NCI-H1436 (cell line): ENCODE data around the gene MID2.
"Not testable (repeated sequence)": the region's sequence is repeated elsewhere in the genome, so short reads cannot be mapped to it uniquely, and the experiment has no call there.

Experiments
- DNase-seq: peaks from one replicate; lab custom pipeline; 2025; lab: John Stamatoyannopoulos, UW

MID2 gene

GRCh38 chrX:107842715-107843400 is 17.2 kb downstream of the MID2 start:
- DNase-seq: no peak

DNA sequence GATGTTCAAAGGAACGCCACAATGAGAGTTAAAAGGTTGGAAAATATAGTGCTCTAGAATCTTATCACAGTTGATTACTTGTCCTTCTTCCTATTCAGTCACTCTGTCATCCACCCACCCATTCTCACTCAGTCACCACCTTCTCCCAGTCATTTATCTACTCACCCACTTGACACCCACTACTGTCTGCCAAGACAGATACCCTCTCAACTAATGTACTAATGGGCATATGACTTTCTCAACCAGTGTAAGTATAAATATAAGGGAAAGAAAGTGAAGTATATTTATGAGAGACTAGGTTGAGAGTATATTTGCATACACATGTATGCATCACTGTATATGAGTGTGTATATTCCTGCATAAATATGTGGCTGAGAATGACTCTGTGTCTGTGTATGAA is 20.0 kb downstream of the MID2 start:
- DNase-seq: no peak

- no peak for DNase-seq
Measured at GRCh38 chrX:107848591-107848990, 22.9 kb downstream of the MID2 start.

GRCh38 chrX:107849747-107850421 is 24.2 kb downstream of the MID2 start:
- no peak for DNase-seq

- no peak for DNase-seq
Measured at GRCh38 chrX:107850422-107850765, 24.7 kb downstream of the MID2 start.

DNA sequence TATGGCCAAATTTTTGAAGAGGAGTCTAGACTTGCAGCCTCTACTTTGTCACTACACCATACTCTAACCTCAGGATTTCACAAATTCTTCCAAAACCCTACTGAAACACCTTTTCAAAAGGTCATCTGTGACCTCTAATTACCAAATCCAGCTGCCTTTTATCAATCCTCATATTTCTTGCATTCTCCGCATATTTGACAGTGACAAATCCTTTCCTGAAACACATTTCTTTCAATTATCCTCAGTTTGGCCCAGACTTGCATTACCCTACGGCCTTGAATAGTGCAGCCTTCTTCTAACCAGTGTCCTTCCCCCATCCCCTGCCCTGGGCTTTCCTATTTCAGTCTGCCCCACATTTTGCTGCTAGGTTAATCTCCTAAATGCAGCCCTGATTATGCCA is 25.5 kb downstream of the MID2 start:
- DNase-seq: no peak

DNA sequence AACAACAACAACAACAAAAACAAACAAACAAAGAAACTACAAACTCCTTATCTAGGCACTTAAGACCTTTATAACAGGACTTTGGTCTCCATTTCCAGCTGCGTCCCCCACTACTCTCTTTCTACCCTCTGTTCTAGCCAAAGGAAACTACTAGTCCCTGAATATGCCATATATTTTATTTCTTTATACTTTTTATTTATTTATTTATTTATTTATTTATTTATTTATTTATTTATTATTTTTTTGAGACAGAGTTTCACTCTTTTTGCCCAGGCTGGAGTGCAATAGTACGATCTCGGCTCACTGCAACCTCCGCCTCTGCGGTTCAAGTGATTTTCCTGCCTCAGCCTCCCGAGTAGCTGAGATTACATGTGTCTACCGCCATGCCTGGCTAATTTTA is 26.0 kb downstream of the MID2 start:
- not testable (repeated sequence) for DNase-seq

DNA sequence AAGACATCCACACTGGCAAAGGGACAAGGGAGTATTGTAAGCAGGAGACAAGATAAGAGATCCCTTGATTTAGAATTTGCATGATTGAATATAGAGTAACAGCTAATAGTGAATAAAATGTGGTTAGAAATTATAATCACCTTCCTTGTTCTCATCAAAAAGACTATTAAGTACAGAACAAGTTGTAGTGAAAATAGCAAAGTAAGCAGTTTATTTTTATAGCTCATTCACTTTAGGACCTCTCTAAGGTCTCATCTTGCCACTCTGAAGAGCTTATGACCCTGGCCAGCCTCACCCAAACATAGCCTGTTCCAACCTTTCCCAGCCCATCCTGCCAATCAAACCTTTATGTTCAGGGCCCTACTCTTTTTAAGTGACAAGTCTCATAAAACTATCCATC is 30.6 kb downstream of the MID2 start:
- DNase-seq: no peak

DNA sequence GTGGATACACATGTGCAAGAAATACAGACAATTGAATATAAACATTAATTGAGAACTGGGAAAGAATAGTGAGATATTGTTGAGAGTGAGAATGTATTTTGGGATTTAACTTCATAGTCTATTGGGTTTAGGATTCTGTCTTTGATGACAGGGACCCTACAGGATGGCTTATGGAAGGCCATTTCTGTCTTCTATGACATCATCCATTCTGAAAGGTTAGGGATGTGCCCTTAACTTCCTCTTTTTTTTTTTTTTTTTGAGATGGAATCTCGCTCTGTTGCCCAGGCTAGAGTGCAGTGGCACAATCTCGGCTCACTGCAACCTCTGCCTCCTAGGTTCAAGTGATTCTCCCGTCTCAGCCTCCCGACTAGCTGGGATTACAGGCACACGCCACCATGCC is 31.4 kb downstream of the MID2 start:
- not testable (repeated sequence) for DNase-seq

DNA sequence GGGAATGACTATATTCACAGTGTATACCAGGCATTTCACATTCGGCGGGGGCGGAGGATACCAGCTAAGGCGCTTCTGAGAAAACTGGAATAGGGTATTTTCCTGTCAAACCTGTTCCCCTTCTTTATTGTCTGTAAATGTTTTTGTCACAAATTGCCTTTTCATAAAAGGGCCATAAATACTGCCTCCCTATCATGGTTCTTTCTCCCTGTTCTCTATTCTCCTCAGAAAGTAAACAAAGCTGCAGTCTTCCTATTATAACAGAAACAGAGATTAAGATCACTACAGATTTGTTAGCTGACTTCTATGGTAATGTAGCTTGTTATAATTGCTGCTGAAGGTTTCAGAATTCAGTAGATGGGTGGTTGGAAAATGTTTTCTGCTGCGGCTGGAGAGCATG is 32.2 kb downstream of the MID2 start:
- DNase-seq: no peak

GRCh38 chrX:107861056-107861455 is 35.4 kb downstream of the MID2 start:
- DNase-seq: no peak

GRCh38 chrX:107871136-107871535 is 45.5 kb downstream of the MID2 start:
- DNase-seq: no peak

- no peak for DNase-seq
Measured at GRCh38 chrX:107878106-107878505, 52.4 kb downstream of the MID2 start.

- no peak for DNase-seq
Measured at GRCh38 chrX:107880054-107880610, 54.5 kb downstream of the MID2 start.

- DNase-seq: peak; percentile 61
Measured at GRCh38 chrX:107894038-107894437, 68.4 kb downstream of the MID2 start.

DNA sequence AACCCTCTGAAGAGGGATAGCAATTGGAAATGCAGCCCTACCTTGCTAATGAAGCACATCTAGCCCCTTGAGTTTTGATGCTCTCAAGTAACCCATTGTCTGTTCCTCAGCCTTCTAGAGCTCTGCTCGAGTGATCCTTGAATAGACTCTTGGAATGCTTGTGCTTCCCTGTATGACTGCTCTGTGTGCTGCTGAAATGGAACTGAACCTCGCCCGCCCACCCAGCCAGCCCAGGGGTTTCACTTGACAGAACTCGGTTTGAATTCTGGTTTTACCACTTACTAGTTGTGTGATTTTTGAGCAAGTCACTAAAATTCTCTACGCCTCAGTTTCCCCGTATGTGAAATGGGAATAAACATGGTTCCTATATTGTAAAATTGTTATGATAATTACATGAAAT is 77.1 kb downstream of the MID2 start:
- no peak for DNase-seq

- DNase-seq: no peak
Measured at GRCh38 chrX:107905366-107905765, 79.7 kb downstream of the MID2 start.

DNA sequence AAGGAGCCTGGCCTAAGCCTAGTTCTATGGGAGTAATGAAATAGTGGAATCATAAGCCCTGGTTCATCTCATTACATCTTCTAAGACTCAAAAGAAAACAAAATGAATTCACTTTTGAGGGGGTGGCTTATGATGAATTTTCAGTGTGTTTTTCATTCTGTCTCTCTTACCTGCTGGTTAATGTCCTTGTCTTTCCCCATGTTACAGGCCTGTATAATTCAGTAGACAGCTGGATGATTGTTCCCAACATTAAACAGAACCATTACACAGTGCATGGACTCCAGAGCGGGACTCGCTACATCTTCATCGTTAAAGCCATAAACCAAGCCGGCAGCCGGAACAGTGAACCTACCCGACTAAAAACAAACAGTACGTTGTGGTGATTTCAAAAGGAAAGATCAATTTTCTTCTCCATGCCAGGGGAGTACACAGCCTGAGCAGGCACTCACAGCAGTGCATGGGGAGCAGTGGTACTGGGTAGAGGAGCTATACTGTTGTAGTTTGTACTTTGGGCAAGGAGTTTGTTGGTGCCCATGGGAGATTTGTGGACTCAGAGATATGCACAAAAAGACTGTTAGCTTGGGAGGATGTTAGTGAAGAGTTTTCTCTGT is 98.6 kb downstream of the MID2 start:
- DNase-seq: no peak

- DNase-seq: no peak
Measured at GRCh38 chrX:107934262-107934661, 108.6 kb downstream of the MID2 start.

DNA sequence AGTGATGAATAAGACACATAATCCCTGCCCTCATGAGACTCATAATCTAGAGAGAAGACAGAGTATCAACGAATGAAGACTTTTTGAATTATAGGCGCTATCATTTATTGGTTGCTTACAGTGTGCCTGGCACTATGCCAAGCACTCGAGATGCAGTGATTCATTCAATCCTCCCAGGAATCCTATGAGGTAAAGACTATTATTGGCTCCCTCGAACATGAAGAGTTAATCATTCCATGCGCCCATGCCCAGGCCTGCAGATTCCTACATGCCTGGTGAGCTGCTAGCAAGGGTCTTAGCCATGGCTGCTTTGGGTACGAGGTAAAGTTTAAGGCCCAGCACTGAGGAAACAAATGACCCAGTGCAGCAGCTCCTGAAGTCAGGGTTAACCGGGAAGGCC is 109.5 kb downstream of the MID2 start:
- peak; percentile 16 for DNase-seq

DNA sequence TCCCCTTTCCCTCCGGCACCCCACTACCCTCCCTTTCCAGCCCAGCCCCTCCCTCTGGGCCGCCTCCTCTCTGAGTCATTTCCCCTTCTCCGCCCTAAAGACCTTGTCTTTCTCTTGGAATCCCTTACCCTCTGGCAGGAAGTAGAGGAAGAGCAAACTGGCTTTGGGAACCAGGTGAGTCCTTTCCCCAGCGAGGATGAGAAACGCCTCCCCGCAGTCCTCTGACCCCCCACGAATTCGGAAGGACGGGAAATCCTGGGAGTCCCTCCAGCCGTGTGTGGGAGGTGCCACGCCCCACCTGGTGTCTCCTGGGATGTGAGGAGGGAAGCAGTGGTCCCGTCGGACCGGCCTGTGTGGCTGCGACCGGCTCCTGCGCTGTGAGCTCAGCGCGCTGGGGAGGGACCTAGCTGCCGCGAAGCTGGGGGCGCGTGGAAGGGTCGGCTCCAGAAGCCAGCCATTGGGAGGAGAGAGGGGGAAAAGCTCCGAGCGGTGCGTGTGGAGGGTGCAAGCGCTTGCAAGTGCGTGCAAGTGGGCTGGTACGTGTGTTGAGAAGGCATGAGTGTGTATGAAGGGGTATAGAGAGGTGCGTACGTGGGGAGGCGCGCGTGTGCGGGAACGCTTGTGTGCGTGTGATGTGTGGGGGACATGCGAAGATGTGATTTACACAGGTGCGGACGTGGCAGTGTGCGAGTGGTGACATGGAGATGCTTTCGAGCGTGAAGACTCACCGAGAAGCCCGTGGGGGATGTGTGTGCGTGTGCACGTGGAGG is 110.2 kb downstream of the MID2 start:
- DNase-seq: no peak

GRCh38 chrX:107936434-107936730 is 110.7 kb downstream of the MID2 start:
- no peak for DNase-seq

DNA sequence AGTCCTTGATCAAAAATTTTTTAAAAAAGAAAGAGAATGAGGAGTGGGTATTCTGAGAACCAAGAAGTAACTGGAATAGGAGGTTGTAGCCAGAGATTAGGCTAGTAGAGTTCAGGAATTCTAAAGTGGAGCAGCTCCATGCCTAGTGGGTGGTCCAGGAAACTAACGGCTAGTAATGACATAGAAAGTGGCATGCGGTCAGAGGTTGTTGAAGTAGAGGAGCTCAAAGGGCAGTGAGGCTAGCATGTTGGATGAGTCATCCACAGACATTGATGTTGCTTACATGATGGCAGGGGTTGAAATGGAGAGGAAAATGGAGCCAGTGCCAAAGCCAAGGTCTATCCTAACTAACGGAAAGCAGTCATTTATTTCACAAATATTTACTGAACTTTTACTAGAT is 114.4 kb downstream of the MID2 start:
- no peak for DNase-seq
